ENCODE data around the gene PITHD1.
"Not testable (repeated sequence)": the region's sequence is repeated elsewhere in the genome, so short reads cannot be mapped to it uniquely, and the experiment has no call there.

The PITHD1 gene, protein sequence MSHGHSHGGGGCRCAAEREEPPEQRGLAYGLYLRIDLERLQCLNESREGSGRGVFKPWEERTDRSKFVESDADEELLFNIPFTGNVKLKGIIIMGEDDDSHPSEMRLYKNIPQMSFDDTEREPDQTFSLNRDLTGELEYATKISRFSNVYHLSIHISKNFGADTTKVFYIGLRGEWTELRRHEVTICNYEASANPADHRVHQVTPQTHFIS

DNA sequence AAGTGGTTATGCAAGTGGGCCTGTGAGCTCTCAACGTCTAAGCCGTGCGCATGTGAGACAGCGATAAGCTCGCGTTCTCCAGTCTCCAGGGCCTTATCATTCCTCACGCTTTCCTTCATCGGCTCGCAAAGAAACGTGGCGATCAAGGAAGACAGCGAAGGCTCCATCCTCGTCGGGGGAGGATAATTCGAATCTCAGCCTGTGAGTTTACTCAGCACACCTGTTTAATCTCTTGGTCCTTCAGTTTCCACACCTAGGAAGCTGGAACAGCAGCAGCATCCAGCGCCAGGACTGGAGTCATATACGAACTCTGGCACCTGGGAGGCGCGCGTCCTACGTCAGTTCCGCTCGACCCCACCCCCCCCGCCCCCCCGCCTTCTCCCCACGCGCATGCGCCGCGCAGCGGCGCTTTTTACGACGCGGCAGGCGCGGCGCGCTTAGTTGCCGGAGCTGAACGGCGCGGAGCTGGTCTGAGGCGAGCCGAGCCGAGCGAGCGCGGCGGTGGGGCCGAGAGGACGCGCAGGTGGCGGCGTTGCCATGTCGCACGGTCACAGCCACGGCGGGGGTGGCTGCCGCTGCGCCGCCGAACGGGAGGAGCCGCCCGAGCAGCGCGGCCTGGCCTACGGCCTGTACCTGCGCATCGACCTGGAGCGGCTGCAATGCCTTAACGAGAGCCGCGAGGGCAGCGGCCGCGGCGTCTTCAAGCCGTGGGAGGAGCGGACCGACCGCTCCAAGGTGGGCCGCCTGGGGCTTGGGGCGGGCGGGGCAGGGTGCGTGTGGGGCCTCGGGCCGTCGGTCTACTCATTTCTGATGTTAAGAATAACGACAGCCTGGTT lies at the start of gene PITHD1:
Gene PITHD1, plus strand, starts transcription at position 440 of the 836 bp plus-strand sequence. Its CDS starts 98 bp downstream, at position 538.
- peak; percentile 94 for DNase-seq

DNA sequence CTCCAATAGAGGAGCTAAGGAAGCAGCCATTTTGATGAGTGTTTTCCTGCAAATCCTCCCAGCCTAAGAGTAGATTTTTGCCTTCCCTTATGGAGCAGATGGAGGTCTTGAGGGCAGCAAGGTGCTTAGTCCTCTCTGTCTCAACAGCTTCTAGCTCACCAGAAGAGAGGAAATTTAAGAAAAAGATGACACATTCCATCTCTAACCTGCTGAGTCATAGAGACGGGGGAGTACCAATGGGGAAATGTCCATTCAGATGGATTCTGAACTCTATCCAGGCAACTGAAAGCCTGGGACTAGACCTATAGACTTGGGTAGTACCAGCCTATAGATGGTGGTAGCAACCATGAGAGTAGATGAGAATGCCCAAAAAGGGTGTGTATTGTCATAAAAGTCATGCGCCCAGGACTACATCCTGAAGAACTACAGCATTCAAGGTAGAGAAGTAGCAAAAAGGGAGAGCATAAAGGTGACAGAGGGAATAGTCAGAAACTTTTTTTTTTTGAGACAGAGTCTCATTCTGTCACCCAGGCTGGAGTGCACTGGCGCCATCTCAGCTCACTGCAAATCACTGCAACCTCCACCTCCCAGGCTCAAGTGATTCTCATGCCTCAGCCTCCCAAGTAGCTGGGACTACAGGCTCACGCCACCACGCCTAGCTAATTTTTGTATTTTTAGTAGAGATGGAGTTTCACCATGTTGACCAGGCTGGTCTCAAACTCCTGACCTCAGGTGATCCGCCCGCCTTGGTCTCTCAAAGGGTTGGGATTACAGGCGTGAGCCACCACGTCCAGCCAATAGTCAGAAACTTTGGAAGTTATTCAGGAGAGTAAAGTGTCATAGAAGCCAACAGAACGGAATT lies 45.6 kb upstream of the PITHD1 start:
- no peak for DNase-seq

DNA sequence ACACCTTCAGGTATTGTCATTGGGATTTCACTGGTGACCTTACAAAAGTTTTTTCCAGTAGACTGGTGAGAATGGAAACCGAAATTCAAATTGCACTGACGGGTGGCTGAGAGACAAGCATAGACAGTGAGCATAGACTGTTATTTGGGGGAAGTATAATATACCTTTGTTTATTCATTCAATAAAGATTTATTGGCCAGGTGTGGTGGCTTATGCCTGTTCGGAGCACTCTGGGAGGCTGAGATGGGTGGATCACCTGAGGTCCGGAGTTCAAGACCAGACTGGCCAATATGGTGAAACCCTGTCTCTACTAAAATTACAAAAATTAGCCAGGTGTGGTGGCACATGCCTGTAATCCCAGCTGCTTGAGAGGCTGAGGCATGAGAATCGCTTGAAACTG lies 44.9 kb upstream of the PITHD1 start:
- not testable (repeated sequence) for DNase-seq

DNA sequence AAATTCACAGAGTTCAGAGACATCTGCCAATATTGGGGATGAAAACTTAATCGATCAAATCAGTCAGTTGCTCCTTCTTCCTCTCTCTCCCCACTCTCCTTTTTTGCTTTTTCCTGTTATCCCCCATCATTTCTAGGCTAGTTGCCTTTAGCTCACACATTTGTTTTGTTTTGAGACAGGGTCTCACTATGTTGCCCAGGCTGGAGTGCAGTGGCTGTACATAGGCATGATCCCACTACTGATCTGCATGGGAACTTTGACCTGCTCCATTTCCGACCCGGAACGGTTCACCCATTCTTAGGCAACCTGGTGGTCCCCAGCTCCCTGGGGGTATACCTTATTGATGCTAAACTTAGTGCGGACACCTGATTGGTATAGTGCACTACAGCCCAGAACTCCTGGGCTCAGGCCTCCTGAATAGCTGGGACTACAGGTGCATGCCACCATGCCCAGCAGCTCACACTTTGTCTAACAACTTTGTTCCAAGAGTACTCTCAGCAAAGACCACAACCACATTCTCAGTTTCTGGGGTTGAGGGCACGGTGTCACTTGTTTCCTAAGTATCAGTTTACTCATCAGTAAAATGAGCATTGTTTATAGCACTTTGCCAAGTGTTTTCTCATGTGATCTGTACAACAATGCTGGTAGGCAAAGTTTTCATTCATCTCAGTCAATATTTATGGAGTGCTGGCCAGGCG lies 41.6 kb upstream of the PITHD1 start:
- no peak for DNase-seq

DNA sequence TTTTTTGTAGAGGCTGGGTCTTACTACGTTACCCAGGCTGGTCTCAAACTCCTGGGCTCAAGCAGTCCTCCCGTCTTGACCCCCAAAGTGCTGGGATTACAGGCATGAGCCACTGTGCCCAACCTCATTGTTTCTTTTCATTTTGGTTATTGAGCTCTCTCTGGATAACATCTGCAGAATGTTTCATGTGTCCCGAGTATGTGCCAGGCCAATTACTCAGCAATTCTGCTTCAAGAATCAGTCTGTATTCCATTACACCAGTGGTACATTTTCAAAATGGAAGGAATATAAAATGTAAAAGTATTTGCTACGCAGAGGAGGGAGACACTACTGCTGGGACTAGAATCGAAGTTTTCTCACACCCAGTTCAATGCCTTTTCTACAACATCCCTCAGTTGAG lies 36.6 kb upstream of the PITHD1 start:
- DNase-seq: no peak

DNA sequence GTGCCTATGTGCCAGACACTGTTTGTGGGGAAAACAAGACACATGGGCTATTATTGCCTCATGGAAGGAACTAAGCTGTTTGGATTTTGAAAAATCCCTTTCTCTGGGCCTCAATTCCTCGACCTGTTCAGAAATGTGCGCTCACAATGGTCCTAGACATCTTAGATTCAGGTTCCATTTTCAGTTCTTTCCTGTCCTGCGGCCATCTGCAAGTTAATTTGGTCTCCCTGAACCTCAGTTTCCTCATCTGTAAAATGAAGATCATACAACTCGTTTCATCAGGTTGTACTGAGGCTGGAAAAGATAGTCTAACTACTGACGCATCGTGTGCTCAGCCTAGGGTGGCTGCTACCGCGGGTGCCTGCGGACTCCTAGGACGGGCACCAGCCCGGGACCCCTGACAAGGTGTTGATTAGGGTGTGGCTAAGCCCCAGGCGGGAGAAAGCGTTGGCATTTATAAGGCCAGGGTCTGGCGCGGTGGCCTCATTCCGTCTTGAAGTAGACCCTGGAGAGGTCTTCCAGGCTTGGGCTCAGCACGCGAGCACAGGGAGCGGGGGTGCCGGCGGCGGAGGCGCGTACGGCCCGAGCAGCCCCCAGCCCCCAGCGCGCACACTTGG lies 35.4 kb upstream of the PITHD1 start:
- DNase-seq: peak; percentile 58

DNA sequence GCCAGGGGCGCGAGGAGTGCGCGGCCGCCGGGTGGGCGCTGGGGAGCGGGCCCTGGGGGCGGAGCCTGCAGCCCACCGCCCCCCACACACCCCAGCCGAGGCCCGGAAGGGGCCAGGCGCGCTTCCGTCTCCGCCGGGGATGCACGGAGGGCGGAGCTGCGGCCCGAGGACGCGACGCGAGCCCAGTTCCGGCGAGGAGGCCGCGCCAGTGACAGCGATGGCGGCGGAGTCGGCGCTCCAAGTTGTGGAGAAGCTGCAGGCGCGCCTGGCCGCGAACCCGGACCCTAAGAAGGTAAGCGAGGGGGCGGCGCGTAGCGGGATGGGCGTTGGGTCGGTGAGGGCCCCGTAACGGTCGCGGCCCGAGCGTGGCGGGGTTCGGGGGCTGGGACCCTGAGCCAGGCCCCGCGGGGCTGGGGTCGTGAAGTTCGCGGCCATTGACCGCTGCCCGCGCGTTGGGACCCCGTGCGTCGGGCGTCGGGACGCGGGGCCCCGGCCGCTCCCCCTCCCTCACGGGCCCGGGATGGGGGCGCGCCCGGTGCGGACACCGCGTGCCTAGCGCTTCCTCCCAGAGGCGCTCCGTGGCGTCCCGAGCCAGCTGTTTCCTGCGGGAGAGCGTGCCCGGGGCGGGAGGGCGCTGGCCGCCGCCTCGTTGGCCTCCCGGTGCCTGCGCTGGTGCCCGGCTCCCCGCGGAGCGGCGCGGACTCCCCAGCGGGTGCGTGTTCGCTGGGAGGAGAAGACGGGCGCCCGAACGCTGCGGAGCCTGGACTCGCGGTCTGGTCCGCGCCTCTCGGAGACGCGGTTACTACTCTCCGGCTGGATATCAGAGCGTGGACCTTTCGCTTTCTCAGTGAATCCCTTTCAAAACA lies 34.7 kb upstream of the PITHD1 start, which contains the start of gene ELOA:
Gene ELOA, plus strand, starts transcription at position 185 of the 866 bp plus-strand sequence. Its CDS starts 33 bp downstream, at position 218.
- DNase-seq: peak; percentile 78

DNA sequence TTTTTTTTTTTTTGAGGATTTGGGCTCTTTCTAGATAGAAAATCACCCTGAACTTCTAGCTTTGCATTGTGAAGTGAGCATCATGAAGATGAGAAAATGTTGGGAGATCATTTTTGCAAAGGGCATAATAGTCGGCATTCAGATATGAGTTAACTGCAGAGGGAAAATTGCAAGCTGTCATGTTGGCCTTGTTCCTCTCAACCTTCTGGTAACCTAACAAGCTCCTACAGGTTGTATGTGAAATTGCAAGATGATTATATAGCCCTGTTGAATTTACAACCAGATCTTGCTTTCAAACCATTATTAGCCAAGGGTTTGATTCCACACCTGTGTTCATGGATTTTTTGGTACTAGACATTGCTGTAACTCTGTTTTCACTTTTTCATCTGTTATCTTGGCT lies 32.7 kb upstream of the PITHD1 start:
- DNase-seq: no peak

DNA sequence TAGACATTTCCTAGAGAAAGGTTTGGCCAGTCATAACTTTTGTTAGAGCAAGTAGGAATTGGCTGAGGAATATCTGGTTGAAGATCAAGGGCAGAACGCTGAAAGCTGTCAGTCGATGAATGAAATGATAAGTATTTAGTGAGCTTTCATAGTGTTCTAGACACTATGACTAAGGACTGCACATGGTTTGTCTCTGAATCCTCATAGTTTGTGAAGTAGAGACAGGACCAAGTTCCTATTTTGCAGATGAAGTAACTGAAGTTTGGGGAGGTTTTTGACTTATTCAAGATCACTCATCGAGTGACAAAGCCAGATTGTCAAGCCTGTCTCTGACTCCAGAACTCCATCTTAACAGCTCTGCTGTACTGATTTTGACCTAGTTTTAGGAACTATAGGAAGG lies 30.2 kb upstream of the PITHD1 start:
- no peak for DNase-seq

DNA sequence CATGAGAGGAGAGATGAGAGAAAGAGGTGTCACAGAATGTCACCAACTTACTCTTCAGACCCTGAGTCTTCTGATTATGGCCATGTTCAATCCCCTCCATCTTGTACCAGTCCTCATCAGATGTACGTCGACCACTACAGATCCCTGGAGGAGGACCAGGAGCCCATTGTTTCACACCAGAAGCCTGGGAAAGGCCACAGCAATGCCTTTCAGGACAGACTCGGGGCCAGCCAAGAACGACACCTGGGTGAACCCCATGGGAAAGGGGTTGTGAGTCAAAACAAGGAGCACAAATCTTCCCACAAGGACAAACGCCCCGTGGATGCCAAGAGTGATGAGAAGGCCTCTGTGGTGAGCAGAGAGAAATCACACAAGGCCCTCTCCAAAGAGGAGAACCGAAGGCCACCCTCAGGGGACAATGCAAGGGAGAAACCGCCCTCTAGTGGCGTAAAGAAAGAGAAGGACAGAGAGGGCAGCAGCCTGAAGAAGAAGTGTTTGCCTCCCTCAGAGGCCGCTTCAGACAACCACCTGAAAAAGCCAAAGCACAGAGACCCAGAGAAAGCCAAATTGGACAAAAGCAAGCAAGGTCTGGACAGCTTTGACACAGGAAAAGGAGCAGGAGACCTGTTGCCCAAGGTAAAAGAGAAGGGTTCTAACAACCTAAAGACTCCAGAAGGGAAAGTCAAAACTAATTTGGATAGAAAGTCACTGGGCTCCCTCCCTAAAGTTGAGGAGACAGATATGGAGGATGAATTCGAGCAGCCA lies 27.0 kb upstream of the PITHD1 start:
- peak; percentile 13 for DNase-seq

DNA sequence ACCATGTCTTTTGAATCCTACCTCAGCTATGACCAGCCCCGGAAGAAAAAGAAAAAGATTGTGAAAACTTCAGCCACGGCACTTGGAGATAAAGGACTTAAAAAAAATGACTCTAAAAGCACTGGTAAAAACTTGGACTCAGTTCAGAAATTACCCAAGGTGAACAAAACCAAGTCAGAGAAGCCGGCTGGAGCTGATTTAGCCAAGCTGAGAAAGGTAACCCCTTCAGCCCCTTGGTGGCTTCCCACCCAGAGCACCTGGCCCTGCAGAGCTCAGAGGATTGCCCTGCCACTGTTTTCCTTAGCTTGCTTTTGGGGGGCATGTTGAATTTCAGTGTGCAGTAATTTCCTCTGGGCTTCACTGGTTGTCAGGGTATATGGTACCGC lies 26.4 kb upstream of the PITHD1 start:
- no peak for DNase-seq

DNA sequence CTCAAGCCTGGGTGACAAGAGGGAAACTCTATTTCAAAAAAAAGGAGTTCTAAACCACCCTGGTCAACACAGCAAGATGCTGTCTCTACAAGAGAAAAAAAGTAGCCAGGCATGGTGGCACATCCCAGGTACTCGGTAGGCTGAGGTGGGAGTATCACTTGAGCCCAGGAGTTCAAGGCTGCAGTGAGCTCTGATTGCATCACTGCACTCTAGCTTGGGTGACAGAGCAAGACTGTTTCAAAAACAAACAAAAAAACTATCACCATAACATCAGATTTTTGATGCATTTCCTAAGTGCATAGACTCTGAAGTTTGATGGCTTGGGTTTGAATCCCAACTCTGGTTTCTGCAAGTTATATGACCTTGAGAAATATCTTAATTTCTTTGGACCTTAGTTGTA lies 25.3 kb upstream of the PITHD1 start:
- no peak for DNase-seq

DNA sequence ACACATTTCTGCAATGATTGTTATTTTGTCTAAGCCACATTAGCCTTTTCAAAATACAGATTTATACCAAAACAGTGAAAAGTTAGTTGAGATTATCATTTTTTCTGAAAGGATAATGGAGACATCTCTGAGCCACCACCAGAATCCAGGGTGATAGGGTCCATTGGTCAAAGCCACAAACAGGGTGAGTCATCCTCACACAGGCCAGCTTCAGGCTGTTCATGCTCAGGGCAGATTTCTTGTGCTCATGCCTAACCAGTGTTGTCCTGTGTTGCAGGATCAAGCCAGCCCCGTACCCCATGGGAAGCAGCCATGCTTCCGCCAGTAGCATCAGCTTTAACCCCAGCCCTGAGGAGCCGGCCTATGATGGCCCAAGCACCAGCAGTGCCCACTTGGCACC lies 21.5 kb upstream of the PITHD1 start:
- no peak for DNase-seq

DNA sequence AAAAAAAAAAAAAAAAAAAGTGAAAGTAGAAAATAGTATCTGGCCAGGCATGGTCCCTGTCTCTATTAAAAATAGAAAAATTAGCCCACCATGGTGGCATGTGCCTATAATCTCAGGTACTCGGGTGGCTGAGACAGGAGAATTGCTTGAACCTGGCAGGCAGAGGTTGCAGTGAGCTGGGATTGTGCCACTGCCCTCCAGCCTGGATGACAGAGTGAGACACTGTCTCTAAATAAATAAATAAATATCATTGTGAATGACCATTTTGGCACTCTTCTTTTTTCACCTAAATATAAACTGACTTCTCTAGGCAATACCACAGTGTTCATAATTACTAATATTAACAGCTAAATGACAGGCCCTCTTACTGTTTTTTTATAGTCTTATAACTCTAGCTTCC lies 20.4 kb upstream of the PITHD1 start:
- DNase-seq: no peak

DNA sequence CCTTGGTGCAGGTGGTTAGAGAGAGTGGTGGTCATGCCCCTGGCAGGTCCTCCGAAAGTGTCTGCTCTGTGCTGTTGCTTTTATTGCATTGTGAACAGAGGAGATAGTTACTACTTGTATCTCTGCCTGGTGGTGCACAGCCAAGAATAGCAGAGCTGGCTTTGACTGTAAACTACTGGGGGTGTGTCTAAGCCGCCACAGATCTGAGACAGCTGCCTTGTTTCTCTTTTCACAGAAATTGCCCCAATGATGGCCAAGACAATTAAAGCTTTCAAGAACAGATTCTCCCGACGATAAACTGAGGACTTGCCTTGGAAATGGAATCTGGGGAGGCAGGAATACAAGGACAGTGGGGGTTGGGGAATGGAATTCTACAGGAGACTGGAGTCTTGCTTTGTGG lies 18.9 kb upstream of the PITHD1 start:
- no peak for DNase-seq

DNA sequence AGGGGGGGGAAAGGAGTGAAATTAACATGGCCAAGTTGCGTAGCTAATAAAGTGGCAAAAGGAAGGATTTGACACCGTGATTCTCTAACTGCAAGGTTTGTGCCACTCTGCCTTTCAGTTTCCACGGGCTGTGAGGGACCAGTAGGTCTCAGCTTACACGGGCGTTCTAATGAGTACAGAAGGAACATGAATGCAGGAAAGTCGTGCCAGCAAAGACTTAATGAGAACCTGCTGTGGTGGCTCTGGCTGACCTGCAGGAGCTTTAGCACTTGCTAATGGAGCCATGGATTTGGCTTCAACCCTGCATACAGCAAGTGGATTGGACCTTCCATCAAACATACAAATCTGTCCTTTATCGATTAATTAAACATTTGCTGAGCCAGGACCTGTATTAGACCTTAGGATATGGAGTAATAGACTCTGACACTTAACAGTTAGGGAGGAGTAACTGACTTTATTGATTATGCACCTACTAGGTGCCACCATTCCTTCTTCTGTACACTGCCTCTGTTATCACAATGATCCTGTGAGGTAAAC lies 15.1 kb upstream of the PITHD1 start:
- DNase-seq: no peak

DNA sequence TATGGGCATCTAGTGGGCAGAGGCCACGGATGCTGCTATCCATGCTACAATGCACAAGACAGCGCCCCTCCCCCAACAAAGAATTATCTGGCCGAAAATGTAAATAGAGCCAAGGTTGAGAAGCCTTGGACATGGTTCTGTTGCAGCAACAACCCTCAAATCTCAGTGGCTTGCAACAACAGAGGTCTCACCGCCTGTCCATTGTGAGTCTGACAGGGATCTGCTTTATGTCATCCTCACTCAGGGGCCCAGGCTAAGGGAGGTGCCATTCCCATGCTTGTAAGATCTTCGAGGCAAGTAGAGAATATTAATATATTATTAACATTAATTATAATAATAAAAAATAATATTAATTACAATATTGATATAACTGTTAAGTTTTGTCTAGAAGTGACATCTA lies 9.5 kb upstream of the PITHD1 start:
- DNase-seq: no peak

DNA sequence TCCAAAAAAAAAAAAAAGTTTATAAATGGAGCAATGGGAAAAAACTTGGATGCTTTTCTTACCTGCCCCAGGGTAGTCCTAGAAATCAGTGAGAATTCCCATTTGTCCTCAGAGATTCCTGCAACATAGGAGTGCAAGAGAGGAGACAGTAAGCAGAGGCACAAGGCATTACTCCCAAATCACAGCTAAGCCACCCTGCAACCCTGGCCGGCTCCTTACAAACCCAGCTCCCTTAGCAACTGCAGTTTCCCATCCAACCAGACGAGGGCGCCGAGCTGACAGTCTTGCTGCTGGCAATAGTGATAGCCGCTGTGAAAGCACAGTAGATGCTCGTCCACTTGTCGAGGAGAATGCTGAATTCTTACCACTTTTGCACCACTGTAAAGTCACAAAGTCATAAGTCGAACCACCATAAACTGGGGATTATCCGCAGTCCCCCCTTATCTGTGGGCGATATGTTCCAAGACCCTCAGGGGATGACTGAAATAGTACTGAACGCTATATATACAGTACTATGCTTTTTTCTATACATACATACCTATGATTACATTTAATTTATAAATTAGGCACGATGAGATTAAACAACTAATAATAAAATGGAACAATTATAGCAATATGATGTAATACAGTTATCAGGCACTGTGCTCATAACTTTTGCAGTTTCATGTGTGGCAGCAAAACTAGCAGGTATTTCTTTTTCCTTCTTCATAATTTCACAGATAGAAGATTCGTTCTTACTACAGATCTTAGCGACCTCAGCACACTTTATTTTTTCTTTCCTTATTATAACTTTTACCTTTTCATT lies 6.0 kb upstream of the PITHD1 start:
- DNase-seq: peak; percentile 75

DNA sequence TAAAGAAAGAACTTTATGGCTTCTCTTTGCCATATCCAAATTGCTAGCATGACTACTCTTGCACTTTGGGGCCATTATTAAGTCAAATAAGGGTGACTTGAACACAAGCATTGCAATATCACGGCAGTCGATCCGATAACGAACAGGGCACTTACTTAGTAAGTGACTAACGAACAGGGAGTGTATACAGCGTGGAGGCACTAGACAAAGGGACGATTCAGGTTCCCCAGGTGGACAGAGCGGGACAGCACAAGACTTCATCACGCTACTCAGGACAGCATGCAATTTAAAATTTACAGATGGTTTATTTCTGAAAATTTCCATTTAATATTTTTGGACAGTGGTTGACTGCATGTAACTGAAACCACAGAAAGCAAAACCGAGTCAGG lies 5.4 kb upstream of the PITHD1 start:
- DNase-seq: no peak
